Coronary artery (tissue), 2 donors: ENCODE measurements around the gene TMEM37.

Source experiments
- DNase-seq: peaks from one replicate; pipeline ENCODE4 v3.0.0-alpha.2; 2017; ENCODE audit warnings: low spot score
- H3K27ac ChIP-seq, 2 donors: fragments of 200-600 bp; sonication (generic); one replicate each; pipeline ENCODE4 v1.5.1; 2016 to 2019
- H3K4me3 ChIP-seq: fragments of 200-600 bp; sonication (generic); 2 replicates; pipeline ENCODE4 v1.5.1; 2016; ENCODE audit warnings: mild to moderate bottlenecking, moderate library complexity
- TF ChIP-seq, protein P1 (sequence below): fragments of 200-600 bp; sonication (generic); IDR thresholded peaks from one replicate; pipeline ENCODE4 v1.5.1; 2019; ENCODE audit warnings: antibody characterized with exemption

Gene TMEM37

DNA sequence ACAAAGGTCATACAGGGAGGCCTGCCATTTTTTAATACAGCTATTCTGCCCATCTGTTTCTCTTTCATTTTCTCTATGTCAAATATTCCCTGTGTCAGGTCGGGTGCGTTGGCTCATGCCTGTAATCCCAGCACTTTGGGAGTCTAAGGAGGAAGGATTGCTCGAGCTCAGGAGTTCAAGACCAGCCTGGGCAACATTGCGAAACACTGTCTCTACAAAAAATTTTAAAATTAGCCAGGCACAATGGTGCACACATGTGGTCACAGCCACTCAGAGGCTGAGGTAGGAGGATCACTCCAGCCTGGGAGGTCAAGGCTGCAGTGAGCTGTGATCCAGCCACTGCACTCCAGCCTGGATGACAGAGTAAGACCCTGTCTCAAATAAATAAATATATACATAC, 34.7 kb downstream of the TMEM37 start:
- DNase-seq = no peak
- H3K27ac ChIP-seq = no peak overlapping the region
- H3K4me3 ChIP-seq = no peak overlapping the region
- TF ChIP-seq, protein P1, sequence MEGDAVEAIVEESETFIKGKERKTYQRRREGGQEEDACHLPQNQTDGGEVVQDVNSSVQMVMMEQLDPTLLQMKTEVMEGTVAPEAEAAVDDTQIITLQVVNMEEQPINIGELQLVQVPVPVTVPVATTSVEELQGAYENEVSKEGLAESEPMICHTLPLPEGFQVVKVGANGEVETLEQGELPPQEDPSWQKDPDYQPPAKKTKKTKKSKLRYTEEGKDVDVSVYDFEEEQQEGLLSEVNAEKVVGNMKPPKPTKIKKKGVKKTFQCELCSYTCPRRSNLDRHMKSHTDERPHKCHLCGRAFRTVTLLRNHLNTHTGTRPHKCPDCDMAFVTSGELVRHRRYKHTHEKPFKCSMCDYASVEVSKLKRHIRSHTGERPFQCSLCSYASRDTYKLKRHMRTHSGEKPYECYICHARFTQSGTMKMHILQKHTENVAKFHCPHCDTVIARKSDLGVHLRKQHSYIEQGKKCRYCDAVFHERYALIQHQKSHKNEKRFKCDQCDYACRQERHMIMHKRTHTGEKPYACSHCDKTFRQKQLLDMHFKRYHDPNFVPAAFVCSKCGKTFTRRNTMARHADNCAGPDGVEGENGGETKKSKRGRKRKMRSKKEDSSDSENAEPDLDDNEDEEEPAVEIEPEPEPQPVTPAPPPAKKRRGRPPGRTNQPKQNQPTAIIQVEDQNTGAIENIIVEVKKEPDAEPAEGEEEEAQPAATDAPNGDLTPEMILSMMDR = no peak

- H3K27ac ChIP-seq = peak overlapping the region in 1 of 2 donors; percentile 19
- H3K4me3 ChIP-seq = no peak overlapping the region
- TF ChIP-seq, protein P1 = no peak
- no peak for DNase-seq
Measured at GRCh38 chr2:119468154-119468955, 36.7 kb downstream of the TMEM37 start.

DNA sequence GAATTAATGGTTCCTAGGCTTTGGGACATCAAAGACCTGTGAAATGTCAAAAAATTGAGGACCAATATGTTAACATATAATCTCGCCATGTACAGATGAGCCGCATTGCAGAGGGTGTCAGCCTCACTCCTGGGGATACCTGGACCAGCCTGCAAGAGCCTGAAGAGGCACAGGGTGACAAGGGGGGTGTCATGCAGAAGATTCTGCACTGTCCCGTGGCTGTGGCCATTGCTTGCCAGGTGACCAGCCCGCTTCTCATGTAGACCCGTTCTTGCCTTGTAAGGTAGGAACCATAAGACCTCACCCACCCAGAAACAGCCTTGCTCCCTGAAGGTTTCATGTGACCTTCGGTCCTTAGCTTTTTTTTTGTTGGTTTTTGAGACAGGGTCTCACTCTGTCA, 37.5 kb downstream of the TMEM37 start:
- no peak overlapping the region for H3K27ac ChIP-seq
- TF ChIP-seq, protein P1 = no peak
- no peak for DNase-seq
- no peak overlapping the region for H3K4me3 ChIP-seq

DNA sequence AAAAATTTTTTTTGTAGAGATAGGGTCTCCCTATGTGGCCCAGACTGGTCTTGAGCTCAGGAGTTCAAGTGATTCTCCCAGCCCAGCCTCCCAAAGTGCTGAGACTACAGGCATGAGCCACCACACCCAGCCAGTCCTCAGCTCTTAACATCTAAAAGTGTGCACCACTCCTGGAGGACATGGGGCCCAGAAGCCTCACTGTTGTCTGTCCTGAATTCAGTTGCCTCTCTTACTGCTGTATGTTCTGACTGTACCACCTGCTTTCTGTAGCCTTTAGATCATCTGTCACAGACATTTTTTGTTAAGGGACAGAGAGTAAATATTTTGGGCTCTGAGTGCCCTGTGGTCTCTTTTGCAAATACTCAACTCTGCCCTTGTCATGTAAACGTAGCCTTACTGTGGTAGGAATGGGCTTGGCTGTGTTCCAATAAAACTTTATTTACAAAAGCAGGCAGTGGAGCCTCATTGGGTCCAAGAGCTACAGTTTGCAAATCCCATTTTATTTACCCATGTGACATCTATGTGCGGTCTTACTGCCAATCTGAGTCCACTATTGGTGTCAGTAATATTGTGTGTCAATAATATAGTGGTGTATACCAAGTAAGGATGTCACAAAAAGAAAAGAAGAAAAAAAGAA, 38.1 kb downstream of the TMEM37 start:
- no peak overlapping the region for H3K4me3 ChIP-seq
- TF ChIP-seq, protein P1 = no peak
- DNase-seq = no peak
- no peak overlapping the region for H3K27ac ChIP-seq

DNA sequence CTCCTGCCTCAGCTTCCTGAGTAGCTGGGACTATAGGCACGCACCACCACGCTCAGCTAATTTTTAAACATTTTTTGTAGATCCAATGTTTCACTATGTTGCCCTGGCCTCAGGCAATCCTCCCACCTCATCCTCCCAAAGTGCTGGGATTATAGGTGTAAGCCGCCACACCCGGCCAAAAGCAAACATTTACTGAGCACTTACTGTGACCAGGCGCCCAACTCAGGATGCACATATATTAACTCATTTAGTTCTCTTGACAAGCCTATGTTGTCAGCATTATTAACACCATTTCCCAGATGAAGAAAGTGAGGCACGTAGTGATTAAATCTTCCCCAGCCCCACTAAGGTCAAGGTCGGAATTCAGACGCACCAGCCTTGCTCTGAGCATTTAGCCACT, 41.1 kb downstream of the TMEM37 start:
- Histone ChIP-seq H3K4me3 (no peak overlapping the region), H3K27ac (no peak overlapping the region)
- no peak for DNase-seq
- TF ChIP-seq, protein P1 = no peak

GRCh38 chr2:119473621-119474370, 42.1 kb downstream of the TMEM37 start:
- H3K4me3 ChIP-seq = no peak overlapping the region
- DNase-seq = no peak
- TF ChIP-seq, protein P1 = no peak

More at GRCh38 chr2:119473621-119474370, 42.1 kb downstream of the TMEM37 start:
- H3K27ac ChIP-seq = no peak overlapping the region
